ENCODE data around the gene CFAP100.

CFAP100 gene

DNA sequence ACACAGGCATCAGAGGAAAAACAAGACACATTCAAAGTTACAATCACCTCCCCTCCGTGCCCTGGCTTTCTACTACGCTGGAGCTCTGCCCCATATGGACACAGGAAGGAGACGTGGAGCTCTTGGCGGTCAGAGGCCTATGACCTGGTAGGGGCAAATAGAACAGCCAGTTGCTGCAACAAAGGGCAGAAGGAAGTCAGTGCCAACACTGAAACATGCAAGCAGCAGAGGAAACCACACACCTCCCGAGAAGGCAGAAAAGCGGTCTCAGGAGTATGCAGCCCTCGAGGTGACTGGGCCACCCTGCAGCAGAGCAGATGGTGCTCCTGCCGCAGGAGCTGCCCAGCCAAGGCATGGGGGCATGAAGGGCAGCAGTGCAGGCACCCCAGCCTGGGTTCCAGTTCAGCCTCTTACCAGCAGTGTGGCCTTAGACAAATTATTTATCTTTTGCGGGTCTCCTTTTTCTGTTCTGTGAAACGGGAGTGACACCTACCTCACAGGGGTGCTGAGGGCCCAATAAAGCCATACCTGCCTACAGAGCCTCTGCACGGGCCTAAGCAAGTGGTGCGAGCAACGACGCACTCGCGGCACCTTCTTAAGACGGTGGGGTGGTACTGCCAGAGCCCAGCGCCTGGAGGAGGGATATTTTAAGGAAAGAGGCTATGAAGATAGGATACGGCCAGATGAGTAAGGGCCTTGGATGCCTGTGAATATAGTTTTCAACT, 72.3 kb downstream of the CFAP100 start:
- DNase-seq = no peak

DNA sequence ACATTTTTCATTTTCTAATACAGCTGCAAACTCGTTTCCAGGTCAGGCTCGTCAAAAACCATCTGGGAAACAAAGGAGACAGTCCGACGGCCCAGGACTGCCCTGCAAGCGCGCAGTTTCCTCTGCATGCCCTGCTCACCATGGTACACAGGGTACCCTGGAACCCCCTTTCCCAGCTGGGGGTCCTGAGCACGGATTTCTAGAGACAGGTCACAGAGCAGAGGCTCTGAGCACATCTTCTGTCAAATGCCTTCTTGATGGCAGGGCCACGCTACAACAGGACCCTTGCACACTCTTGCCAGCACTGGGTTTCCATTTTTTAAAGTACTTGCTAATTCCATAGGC, 72.9 kb downstream of the CFAP100 start:
- DNase-seq = no peak

DNA sequence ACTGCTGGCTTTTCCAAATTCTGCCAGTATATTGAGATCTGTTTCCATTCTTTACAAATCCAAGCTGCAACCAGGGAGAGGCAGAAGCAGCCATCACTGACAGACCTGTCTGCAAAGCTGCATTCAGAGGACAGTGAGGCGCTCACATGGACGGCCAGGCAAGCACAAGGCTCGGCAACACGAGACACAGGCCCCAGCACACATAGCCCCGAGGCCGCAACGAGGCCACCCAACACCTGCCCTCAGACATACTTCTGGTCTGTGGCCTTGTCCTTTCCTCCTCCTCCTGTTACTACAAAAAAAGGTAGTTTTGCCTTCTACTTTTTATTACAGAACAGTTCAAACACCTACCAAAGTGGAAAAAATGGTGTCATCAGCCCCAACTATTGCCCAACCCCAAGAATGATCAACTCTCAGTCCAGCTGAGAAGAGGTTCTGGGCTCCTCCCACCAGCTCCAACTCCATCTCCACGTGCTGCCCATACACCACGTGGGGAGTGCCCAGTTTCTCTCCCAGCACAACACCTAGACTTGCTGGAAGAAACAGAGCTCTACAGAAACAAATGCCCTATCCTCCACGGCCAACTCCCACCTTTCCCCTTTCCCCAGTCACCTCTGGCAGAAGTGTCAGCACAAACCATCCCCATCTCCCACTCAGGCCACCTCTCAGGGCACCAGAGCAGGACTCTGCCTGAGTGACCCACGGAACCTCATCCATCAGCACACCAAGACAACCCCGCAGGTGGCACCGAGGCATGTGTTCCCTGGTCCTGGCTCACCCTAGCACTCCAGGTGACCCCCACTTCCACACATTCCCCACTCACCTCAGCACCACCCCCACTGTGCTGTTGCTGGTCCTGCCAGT, 73.6 kb downstream of the CFAP100 start:
- no peak for DNase-seq

DNA sequence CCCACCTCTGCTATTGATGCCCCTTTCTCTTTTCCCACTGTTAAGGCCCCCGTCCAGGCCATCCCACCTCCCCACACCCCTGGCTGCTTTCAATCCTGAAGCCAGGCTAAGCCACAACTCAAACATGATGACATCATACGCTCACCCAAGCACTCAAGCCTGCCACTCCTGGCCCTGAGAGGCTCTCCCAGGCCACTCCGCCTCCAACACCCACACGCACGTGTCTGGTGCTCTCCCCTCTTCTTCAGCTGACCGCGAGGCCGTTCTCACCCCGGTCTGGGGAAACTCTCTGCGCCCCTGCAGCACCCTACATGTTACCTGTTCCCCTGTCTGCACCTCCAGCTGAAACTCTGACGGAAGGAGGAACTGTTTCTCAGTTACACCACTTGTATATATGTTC, 74.8 kb downstream of the CFAP100 start:
- DNase-seq = no peak

DNA sequence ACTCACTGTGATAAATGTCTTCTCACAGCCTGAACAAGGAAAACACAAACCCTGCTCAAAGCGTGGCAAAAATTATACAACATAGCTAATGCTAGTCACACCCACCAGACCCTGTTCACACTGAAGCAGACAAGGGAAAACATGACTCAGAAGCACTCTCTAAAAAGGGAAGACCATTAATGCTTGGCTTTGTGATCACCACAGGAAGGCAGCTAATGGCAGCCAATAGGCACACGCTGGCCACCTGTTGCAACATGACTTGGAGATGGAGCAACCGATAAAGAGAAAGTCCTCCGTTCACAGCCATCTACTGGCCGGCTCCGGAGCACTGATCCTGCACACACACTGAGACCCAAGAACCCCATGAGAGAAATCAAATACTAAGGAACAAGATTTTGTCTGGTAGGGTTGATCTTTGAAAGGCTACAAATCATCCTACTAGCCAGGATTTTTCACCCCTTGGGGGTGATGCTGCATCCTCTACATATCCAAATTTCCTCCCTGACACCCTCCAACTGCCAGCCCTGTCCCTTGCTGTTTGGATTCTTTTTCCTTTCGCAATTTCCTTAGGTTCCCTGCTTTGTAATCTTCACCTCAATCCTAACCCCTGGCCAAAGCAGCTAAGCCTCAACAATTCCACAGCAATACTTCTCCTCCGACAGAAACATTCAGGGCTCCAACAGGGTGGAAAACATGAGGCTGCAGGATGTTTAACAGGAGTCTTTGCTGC, 77.7 kb downstream of the CFAP100 start:
- DNase-seq = peak; percentile 70

DNA sequence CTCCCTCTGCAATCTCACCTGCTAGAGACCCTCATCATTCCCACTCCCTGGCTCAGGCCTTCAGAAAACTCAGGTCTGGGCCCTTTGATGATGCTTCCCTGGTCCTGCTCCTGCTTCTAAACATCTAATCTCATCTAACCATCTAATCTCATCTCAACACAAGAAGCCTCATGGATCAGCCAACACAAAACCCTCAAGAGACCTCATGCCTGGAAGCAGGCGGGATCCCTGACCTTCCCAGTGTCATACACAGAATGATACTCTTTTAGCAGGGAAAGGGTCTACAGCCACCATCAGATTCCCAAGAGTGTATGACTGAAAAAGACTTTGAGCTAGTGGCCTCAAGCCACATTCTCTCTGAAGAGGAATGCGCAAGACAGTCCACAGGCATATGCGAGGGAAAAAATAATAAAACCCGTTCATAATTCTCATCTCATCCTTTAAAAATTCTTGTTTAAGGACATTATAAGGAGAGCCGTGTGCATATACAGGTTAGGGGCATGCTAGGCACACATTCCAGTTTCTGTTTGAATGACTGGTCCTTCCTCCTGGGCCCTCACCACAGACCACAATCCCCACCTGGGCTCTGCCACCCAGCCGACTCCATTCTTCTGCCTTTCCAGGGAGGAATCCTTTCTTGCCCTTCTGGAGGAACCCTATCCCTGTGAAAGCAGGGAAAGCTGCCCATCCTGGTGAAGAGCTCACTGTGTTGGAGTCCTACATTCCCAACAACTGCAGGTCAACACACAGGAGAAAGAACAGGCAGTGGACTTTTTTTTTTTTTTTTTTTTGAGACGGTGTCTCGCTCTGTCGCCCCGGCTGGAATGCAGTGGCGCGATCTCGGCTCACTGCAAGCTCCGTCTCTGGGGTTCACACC, 78.8 kb downstream of the CFAP100 start:
- no peak for DNase-seq

DNA sequence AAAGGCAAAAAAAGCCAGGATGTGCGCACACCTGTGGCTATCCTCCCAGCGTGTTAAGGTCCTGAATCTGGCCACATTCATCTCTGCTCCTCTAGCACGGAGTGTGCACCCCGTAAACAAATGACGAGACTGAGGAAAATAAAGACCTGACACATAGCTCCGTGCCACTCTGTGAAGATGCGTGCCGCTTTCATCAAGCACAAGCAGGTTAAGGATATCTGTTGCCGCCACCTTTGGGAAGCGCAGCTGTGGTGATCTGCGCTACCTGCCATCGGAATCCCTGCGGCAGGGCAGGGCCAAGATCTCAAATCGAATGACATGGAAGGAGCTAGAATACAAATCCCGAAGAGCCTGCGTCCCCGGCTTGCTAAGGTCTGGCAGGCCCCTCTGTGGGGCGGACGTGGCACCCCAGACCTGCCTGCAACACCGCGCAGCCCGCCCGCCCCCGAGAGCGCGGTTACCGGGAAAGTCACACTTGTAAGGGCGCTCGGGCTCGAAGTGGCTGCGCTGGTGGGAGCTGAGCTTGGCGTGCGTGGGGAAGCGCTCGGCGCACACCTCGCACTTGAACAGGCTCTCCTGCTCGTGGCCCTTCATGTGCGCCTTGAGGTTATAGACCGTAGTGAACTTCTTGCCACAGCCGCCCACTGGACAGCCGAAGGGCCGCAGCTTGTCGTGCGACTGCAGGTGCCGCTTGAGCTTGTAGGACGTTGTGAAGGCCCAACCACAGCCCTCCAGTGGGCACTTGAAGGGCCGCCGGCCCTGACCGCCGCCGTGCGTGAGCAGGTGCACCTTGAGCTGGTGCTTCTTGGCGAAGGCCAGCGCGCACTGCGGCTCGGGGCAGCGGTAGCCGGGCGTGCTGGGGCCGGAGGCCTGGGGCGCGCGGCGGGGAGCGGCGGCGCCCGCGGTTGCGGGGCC, 80.0 kb downstream of the CFAP100 start:
- peak; percentile 22 for DNase-seq

DNA sequence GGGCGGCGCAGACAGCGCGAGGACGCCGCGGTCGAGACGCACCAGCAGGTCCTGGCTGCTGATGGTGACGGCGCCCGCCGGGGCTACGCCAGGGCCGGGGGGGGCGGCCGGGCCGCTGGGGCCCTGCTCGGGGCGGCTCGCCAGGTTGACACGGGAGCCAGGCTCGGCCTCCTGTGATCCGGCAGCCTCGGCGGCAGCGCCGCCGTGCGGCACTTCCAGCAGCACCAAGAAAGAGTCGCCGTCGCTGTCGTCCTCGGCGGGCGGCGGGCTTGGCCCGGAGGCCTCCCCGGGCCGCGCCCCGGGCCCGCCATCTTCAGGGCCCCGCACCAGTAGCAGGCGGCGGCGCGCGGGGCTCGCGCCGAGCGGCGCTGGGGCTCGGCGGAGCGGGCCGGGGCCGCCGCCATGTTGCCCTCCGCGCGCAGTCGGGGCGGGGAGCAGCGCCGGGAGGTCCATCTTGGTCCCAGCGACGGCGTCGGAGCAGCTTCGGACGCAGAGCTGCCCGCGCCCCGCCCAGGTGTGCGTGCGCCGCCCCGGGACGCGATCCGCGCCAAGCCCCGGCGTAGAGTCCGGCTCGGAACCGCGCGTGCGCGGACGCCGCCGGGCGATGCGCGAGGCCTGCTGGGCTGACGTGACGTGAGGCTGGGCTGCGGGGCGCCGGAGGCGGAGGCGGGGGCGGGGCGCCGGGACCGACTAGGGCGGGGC, 80.9 kb downstream of the CFAP100 start, which contains the start of gene ZXDC:
Gene ZXDC, minus strand, starts transcription at position 479 of the 702 bp plus-strand sequence. Its CDS starts 26 bp downstream, at position 453.
- peak; percentile 93 for DNase-seq

DNA sequence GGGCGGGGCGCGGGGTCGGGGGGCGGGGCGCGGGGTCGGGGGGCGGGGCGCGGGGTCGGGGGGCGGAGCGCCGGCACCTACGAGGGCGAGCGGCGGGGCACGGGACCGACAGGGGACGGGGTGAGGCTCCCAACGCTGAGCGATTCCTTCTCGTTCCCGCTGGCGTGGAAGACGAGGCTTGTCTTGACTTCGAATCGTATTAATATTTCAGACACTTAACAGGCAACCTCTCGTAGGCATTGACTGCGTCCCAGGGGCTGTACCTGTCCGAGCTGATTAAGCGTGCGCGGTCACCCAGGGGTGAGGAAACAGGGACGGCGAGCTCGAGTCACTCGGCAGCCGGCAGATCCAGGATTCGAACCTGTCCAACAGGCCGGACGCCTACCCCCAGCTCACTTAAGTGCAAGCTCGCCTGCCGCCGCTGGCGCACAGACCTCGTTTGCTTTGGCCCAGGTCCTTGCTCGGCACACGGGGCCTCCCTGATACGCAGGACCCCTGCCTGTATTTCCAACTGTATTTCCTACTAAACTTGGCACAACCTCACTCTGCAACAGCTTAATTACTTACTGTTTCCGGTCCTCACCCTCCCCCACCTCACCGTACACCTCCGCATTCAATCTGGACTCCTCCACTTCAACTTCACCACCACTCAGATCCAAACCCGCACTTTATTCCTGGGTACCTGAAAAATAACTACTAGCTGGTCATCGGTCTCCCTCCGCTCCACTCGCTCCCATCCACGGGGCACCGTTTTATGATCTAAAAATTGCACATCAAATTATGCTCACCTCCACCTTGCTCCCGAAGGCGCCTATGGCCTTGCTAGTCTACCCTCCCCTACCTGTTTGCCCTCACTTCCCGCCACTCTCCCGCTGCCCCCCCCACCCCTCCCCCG, 81.7 kb downstream of the CFAP100 start:
- DNase-seq = peak; percentile 84

DNA sequence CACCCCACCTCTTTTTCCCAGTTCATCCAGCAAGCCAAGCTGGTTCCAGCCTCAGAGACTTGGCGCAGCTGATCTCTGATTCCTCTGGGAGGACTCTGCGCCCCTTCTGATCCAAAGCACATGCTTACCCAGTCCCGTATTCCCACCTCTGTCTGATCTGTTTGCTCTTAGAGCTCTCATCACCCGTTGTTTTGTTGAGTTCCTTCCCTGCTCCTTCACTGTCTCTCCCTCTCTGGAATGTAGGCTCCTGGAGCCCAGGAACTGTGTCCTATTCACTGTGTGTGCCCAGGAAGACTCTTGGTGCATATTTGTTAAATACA, 82.3 kb downstream of the CFAP100 start:
- DNase-seq = no peak

DNA sequence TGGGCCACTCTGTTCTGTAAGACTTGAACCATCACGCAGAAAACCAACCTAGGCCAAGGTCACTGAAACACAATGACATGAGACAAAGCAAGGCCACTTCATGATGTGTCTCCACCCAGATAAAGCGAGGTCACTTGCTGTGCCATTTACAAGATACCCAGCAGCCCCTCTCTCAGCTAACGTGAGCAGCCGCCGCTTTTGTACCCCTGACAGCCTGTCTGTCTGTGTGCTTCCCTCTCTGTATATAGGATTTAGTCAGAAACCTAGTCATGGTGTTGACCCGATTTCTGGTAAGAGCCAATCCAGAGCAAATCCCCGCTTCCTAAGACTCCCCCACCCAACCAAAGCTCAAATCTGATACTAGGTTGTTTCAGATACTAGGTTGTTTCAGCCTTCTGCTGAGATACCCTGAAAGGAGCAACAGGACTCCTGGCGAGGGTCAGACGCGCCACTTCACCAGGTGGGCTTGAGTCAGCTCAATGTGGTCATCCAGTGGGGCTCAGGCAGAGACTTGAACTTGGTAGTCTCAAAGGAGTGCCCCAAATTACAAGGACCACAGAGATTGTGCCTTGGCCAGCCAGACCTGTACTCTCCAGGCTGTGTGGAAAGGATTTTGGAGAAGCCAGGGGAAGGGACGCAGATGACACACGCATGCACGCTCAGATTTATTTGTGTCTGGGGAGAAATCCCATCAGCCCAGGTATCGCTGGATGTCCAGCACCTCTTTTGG, 84.0 kb downstream of the CFAP100 start:
- no peak for DNase-seq

DNA sequence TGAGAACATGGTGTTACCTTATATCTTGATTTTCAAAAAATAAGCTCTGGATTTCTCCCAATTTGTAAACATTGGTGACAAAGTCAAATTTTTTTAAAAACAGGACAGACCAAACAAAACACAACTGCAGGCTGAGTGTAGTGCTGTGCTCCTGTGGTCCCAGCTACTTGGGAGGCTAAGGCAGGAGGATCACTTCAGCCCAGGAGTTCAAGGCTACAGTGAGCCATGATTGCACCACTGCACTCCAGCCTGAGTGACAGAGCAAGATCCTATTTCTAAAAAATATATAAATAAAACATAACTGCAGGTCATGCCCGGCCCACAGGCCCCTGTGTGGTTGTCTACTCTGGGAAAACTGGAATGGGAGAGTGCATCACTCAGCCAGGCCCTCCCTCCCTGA, 84.9 kb downstream of the CFAP100 start:
- DNase-seq = no peak

DNA sequence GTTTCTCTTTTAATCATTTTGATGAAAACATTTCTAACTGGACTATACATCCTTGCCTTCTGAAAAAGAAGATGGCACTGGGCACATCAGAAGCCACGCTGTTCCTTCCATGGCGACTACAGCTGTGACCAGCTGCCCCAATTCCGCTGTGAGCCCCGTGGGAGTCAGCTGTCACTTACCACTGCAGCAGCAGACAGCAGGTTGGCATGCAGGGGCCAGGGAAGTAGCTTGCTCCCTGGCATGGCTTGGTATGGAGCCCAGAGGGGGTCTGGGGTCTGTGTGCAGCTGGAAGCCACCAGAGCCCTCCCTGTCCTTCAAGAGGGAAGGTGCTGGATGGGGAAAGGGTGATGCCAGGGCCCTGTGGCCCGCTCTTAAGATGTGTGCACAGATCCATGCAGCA, 85.5 kb downstream of the CFAP100 start:
- DNase-seq = no peak

DNA sequence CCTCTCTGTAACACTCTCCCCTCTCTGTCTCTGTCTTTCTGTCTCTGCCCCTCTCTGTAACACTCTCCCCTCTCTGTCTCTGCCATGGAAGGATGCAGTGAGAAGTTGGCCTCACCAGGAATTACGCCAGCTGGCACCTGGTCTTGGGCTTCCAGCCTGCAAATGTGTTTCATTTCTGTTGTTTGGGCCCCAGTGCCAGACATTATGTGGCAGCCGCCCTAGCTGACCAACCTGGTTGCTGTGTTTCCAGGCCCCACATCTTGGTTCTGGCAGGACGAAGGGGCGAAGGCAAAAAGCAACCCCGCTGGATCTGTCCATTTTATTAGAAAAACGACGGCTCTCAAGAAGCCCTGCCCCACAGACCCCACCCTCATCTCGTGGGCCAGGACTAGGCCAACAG, 86.2 kb downstream of the CFAP100 start:
- no peak for DNase-seq

DNA sequence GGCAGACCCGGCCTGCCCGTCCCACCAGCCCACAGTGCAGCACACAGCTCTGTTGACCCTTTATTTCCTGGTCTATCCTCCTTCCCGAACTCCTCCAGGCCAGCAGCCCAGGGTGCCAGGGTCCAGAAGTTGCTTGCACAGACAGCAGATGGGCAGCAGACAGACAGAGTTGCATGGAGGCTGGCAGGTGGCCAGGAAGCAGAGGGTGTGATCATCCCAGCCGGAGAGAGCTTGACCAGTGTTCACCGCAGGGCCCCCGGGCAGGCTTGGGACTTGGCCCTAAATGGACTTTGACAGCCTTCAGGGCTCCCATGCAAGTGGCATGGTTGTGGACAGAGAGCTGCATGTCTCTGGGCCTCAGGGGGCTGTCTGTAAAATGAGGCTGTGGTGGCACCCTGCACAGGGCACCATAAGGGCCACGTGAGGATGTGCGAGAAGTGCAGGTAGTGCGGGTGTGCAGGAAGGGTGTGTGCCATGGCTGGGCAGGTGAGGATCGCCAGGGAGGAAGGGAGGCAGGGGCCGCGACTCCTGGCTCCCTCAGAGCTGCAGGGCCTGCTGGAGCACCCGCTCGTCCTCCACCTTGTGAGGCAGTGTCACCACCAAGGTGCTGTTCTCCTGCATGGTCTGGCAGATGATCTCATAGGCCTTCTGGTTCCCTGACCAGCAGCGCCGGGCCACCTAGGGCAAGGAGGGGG, 87.2 kb downstream of the CFAP100 start:
- no peak for DNase-seq

DNA sequence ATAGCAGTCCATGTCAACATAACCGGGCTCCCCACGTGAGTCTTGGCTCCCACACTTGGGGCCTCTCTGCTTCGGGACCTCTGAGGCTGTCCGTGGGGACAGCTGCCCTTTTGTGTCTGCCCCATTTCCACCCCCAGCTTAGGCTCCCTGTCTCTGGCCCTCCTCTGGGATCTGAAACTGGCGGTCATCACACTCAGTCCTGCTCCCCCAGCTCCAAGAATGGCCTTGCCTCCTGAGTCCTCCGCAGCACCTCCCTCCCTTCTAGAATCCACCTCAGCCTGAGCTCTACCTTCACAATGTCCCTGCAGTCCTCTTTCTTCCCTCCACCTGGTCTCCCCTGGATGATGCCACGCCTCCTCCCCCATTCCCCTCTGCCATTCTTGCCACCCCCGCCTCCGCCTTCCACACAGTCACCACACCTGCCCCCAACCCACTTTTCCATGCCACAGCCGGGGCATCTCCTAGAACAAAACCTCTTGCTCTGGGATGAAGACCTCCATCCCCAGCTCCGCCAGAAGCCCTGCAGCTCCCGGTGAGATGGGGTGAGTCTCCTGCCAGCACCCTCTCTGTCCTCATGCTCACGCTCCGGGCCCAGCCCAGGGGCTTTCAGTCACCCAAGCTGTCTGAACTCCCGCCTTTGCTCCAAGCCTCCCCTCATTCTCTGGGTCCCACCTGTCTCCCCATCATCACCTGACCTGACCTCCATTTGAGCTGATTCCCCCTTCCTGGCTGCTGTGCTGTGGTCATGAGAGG, 88.0 kb downstream of the CFAP100 start:
- DNase-seq = no peak

DNA sequence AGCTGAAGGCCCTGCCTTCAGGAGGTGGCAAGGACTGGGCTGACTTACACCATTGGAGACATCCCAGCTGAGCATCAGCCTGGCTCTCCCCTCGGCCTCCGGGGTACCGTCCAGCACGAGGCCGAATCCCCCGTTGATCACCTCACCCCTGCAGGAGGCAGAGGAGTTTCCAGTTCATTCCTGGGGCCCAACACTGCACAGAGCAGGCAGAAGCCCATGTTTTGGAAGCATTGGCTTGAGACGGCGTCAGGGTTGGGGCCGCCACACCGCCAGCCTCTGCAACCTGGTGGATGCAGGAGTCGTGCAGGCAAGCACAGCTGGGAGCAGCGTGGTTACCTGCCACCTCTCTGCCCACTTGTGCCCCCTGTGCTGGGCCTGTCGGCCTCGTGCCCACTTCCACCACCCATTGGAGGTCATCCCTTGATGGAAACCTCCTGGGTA, 88.6 kb downstream of the CFAP100 start:
- no peak for DNase-seq

DNA sequence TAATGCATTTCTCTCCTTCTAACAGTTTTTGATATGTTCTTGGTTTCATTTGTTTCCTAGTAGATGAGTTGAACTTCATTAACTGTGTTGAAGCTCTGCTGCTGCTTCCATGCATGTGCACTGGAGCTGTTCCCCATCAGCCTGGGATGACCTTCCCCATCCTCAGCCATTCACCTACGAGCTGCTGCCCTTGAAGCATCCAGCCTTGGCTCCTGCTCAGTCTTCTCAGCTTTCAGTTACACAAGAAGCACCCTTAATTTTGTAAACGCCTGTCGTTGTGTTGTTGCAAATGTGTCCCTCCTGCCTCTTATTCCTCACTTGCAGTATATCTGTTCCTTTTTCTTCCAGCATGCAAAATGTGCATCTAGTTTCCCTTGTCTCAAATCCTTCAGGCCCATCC, 89.4 kb downstream of the CFAP100 start:
- no peak for DNase-seq
